ENCODE data around the gene CALHM3. TPM values are rescaled to one million over a fixed set of nuclear protein-coding genes. Genes with fewer than 3 reads are reported as not detected.

The CALHM3 gene
- polyA plus RNA-seq, 1 of the 3 experiments (the other 2 are of a cell fraction) = not detected

- H3K9ac ChIP-seq = no peak overlapping the region
- H3K79me2 ChIP-seq (ENCODE audit: insufficient read depth) = no peaks in the 10 kb centered on the region
- H2AFZ ChIP-seq (ENCODE audit: low read depth) = no peak overlapping the region
- H3K9me3 ChIP-seq = no peaks in the 10 kb centered on the region
- POLR2A ChIA-PET = no interaction called here
- WGBS (ENCODE audit: low lambda C conversion rate) = 89% methylated on average over 5 of the region's 5 CpGs
- H3K27me3 ChIP-seq (ENCODE audit: insufficient read depth) = peaks cover 45% of the 10 kb centered on the region
- H3F3A ChIP-seq (replicated peaks; ENCODE audit: insufficient read depth) = peaks cover 2% of the 10 kb centered on the region
- no peaks in the 10 kb centered on the region for H4K20me1 ChIP-seq (ENCODE audit: insufficient read depth)
- TF ChIP-seq GATA2 (CRISPR knock-in tag; IDR thresholded peaks at IDR 0.05) (no peak), ELF1 (IDR thresholded peaks at IDR 0.05) (no peak), MEF2A (IDR thresholded peaks at IDR 0.05; ENCODE audit: borderline replicate concordance, low read depth) (no peak), FOXM1 (IDR thresholded peaks at IDR 0.05; ENCODE audit: low read depth) (no peak), RCOR1 (IDR thresholded peaks at IDR 0.05; ENCODE audit: low read length) (no peak)
- no peaks in the 10 kb centered on the region for H3K36me3 ChIP-seq (replicated peaks in 1 of 2; ENCODE audit: control insufficient read depth in 1 of 2, insufficient read depth in 2 of 2, low read length in 1 of 2)
- H3K9me2 ChIP-seq = no peaks in the 10 kb centered on the region
- H3K4me3 ChIP-seq (ENCODE audit: low read depth in 2 of 2, low read length in 1 of 2) = no peak overlapping the region
- CTCF ChIA-PET = interaction anchor here (0.7 to 2.1 kb wide), 3 partner anchors 13 to 65 kb away, joined by 3 to 10 read pairs (median 3); no protein-coding TSS in a partner anchor
- peaks cover 1 to 32% of the 10 kb centered on the region in 2 experiments; a peak in 3 of 4 replicates for H3K4me1 ChIP-seq (ENCODE audit: control insufficient read depth in 1 of 2, insufficient read depth in 2 of 2, low read depth in 1 of 2, low read length in 1 of 2)
- H3K4me2 ChIP-seq = no peak overlapping the region
- H3K27ac ChIP-seq (ENCODE audit: low read depth in 2 of 2, low read length in 1 of 2) = no peak overlapping the region
- DNase-seq = no peak
Measured at GRCh38 chr10:103498936-103499638, 20.0 kb upstream of the CALHM3 start.

- Histone ChIP-seq H3K4me1 (ENCODE audit: control insufficient read depth in 1 of 2, insufficient read depth in 2 of 2, low read depth in 1 of 2, low read length in 1 of 2) (peaks cover 0 to 30% of the 10 kb centered on the region in 2 experiments; a peak in 3 of 4 replicates), H3K9me2 (no peaks in the 10 kb centered on the region), H3K27me3 (ENCODE audit: insufficient read depth) (peaks cover 51% of the 10 kb centered on the region), H3K4me2 (no peak overlapping the region), H3K9me3 (no peaks in the 10 kb centered on the region), H4K20me1 (ENCODE audit: insufficient read depth) (no peaks in the 10 kb centered on the region), H3K36me3 (replicated peaks in 1 of 2; ENCODE audit: control insufficient read depth in 1 of 2, insufficient read depth in 2 of 2, low read length in 1 of 2) (no peaks in the 10 kb centered on the region), H3K27ac (ENCODE audit: low read depth in 2 of 2, low read length in 1 of 2) (no peak overlapping the region), H3F3A (replicated peaks; ENCODE audit: insufficient read depth) (peaks cover 5% of the 10 kb centered on the region), H3K4me3 (ENCODE audit: low read depth in 2 of 2, low read length in 1 of 2) (no peak overlapping the region), H2AFZ (ENCODE audit: low read depth) (no peak overlapping the region), H3K79me2 (ENCODE audit: insufficient read depth) (no peaks in the 10 kb centered on the region), H3K9ac (no peak overlapping the region)
- ChIA-PET POLR2A (no interaction called here), CTCF (interaction anchor here (1.0 to 1.6 kb wide), 5 partner anchors 11 to 96 kb away, joined by 3 to 4 read pairs (median 3); no protein-coding TSS in a partner anchor)
- 57% methylated on average over 8 of the region's 8 CpGs for WGBS (ENCODE audit: low lambda C conversion rate)
- DNase-seq = no peak
- TF ChIP-seq CHD2 (IDR thresholded peaks at IDR 0.05; ENCODE audit: low read length, partially characterized antibody) = no peak
- no peak for TF ChIP-seq REST (IDR thresholded peaks at IDR 0.05; ENCODE audit: low read depth, low read length)
- TF ChIP-seq FOXM1 (IDR thresholded peaks at IDR 0.05; ENCODE audit: low read depth) = no peak
- TF ChIP-seq USF1 (IDR thresholded peaks at IDR 0.05; ENCODE audit: borderline replicate concordance, low read depth) = no peak
- no peak for TF ChIP-seq MAX (IDR thresholded peaks at IDR 0.05; ENCODE audit: low read depth)
- TF ChIP-seq RAD21 (IDR thresholded peaks at IDR 0.05; ENCODE audit: low read length) = no peak
Measured at GRCh38 chr10:103497161-103497915, 18.3 kb upstream of the CALHM3 start.
